ENCODE data around the gene GTPBP4.
A peak's percentile ranks its signal among the peaks of the same experiment; 100 is the strongest.
"Not testable (repeated sequence)": the region's sequence is repeated elsewhere in the genome, so short reads cannot be mapped to it uniquely, and the experiment has no call there.

The GTPBP4 gene

GRCh38 chr10:1025683-1026082 is 37.4 kb downstream of the GTPBP4 start, which contains the start of gene IDI2:
Gene IDI2, minus strand, starts transcription at chr10:1025859. Its CDS starts 1,136 bp downstream, at chr10:1024723.
- no peak for DNase-seq

- no peak for DNase-seq
These were observed 38.3 kb downstream of the GTPBP4 start for GRCh38 chr10:1026578-1026977.

- no peak for DNase-seq
These were observed 41.6 kb downstream of the GTPBP4 start for GRCh38 chr10:1029838-1030237.

- DNase-seq = no peak
These were observed 45.4 kb downstream of the GTPBP4 start for GRCh38 chr10:1033601-1034000.

- no peak for DNase-seq
These were observed 46.5 kb downstream of the GTPBP4 start for GRCh38 chr10:1034758-1035157.

- no peak for DNase-seq
These were observed 47.0 kb downstream of the GTPBP4 start for GRCh38 chr10:1035201-1035600.

- no peak for DNase-seq
These were observed 48.1 kb downstream of the GTPBP4 start for GRCh38 chr10:1036341-1036791.

- no peak for DNase-seq
These were observed 48.9 kb downstream of the GTPBP4 start for GRCh38 chr10:1037098-1037497.

GRCh38 chr10:1038769-1039168 is 50.5 kb downstream of the GTPBP4 start:
- not testable (repeated sequence) for DNase-seq

- no peak for DNase-seq
These were observed 51.9 kb downstream of the GTPBP4 start for GRCh38 chr10:1040133-1040532.

- DNase-seq = no peak
These were observed 53.3 kb downstream of the GTPBP4 start for GRCh38 chr10:1041514-1041913.

GRCh38 chr10:1043532-1043995 is 55.3 kb downstream of the GTPBP4 start:
- DNase-seq = no peak

- DNase-seq = no peak
These were observed 55.9 kb downstream of the GTPBP4 start for GRCh38 chr10:1044146-1044545.

GRCh38 chr10:1044964-1045363 is 56.7 kb downstream of the GTPBP4 start:
- no peak for DNase-seq

- no peak for DNase-seq
These were observed 57.2 kb downstream of the GTPBP4 start for GRCh38 chr10:1045415-1045814.

- no peak for DNase-seq
These were observed 59.7 kb downstream of the GTPBP4 start for GRCh38 chr10:1047937-1048336.

- DNase-seq = peak; percentile 84
These were observed 60.1 kb downstream of the GTPBP4 start for GRCh38 chr10:1048349-1048731.

GRCh38 chr10:1048732-1049424 is 60.6 kb downstream of the GTPBP4 start, which contains the start of gene IDI1:
Gene IDI1, minus strand, starts transcription at chr10:1049119. Its CDS starts 116 bp downstream, at chr10:1049003.
- peak; percentile 98 for DNase-seq

GRCh38 chr10:1049425-1049958 is 61.3 kb downstream of the GTPBP4 start:
- DNase-seq = peak; percentile 87

- DNase-seq = no peak
These were observed 61.9 kb downstream of the GTPBP4 start for GRCh38 chr10:1050145-1050544.

- DNase-seq = no peak
These were observed 62.3 kb downstream of the GTPBP4 start for GRCh38 chr10:1050554-1050953.

- DNase-seq = no peak
These were observed 66.5 kb downstream of the GTPBP4 start for GRCh38 chr10:1054684-1055083.

GRCh38 chr10:1056326-1057105 is 68.3 kb downstream of the GTPBP4 start, which contains the start of gene WDR37:
Gene WDR37, plus strand, starts transcription at chr10:1056385. Its CDS starts 15,771 bp downstream, at chr10:1072156.
- DNase-seq = peak; percentile 93
